Ishikawa (cell line): ENCODE results near the gene P3H4.

ENCODE experiments used
- CEBPB ChIP-seq: IDR thresholded peaks from 2 replicates; pipeline ENCODE4 v1.6.1; 2012
- CREB1 ChIP-seq: IDR thresholded peaks from 2 replicates; pipeline ENCODE4 v1.6.1; 2012; ENCODE audit warnings: low read depth
- EGR1 ChIP-seq: IDR thresholded peaks from 2 replicates; pipeline ENCODE4 v1.6.1; 2012
- EP300 ChIP-seq: IDR thresholded peaks from 2 replicates; pipeline ENCODE4 v1.6.1; 2012; ENCODE audit warnings: borderline replicate concordance
- FOXM1 ChIP-seq: IDR thresholded peaks from 2 replicates; pipeline ENCODE4 v1.6.1; 2012; ENCODE audit warnings: low read depth, borderline replicate concordance
- NFIC ChIP-seq: IDR thresholded peaks from 2 replicates; pipeline ENCODE4 v1.6.1; 2012
- RAD21 ChIP-seq: IDR thresholded peaks from 2 replicates; pipeline ENCODE4 v1.6.1; 2012; ENCODE audit warnings: low read depth
- TAF1 ChIP-seq: IDR thresholded peaks from 2 replicates; pipeline ENCODE4 v1.6.1; 2012; ENCODE audit warnings: low read depth, mild to moderate bottlenecking
- TCF12 ChIP-seq: IDR thresholded peaks from 2 replicates; pipeline ENCODE4 v1.6.1; 2012; ENCODE audit warnings: low read depth
- TEAD4 ChIP-seq: IDR thresholded peaks from 2 replicates; pipeline ENCODE4 v1.6.1; 2012
- YY1 ChIP-seq: IDR thresholded peaks from 2 replicates; pipeline ENCODE4 v1.6.1; 2012; ENCODE audit warnings: low read depth
- ZBTB7A ChIP-seq: IDR thresholded peaks from 2 replicates; pipeline ENCODE4 v1.6.1; 2012; ENCODE audit warnings: low read depth
- TF ChIP-seq, protein P1 (sequence below): IDR thresholded peaks from 2 replicates; pipeline ENCODE4 v1.6.1; 2012
- TF ChIP-seq, protein P2 (sequence below): IDR thresholded peaks from 2 replicates; pipeline ENCODE4 v1.6.1; 2012; ENCODE audit warnings: low read depth, mild to moderate bottlenecking
- TF ChIP-seq, protein P3 (sequence below): IDR thresholded peaks from 2 replicates; pipeline ENCODE4 v1.6.1; 2012

Gene P3H4

DNA sequence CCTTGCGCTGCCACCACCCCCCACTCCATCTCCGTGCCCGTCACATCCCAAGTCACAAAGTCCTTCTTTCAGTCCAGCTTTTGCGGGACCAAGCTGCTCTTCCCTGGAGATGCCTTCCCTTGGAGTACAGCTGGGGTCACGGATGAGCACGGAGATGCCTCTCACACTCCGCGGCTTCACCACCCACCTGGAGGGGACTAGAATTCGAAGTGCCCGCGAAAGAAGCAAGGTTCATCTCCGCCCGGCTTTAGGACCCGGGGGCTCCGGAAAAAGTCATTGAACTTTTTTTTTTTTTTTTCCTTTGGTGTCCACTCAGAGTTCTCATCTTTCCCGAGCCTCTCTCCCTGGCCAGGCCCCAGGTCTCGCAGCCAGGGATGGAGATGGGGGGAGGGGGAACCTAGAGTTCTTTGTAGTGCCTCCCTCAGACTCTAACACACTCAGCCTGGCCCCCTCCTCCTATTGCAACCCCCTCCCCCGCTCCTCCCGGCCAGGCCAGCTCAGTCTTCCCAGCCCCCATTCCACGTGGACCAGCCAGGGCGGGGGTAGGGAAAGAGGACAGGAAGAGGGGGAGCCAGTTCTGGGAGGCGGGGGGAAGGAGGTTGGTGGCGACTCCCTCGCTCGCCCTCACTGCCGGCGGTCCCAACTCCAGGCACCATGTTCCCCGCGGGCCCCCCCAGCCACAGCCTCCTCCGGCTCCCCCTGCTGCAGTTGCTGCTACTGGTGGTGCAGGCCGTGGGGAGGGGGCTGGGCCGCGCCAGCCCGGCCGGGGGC lies 817 bp upstream of the P3H4 start, which contains the start of gene FKBP10:
Gene FKBP10 (plus strand): TSS at position 624 of the 771 bp plus-strand sequence. CDS start 31 bp downstream, at position 655.
- no peak; the same call in 1 of the 2 replicates for TF ChIP-seq TAF1
- TF ChIP-seq, protein P1, sequence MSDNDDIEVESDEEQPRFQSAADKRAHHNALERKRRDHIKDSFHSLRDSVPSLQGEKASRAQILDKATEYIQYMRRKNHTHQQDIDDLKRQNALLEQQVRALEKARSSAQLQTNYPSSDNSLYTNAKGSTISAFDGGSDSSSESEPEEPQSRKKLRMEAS: peak; percentile 96
- no peak for TF ChIP-seq EGR1
- TF ChIP-seq CREB1: no peak
- no peak for TF ChIP-seq EP300
- TF ChIP-seq TEAD4: no peak
- TF ChIP-seq, protein P2, sequence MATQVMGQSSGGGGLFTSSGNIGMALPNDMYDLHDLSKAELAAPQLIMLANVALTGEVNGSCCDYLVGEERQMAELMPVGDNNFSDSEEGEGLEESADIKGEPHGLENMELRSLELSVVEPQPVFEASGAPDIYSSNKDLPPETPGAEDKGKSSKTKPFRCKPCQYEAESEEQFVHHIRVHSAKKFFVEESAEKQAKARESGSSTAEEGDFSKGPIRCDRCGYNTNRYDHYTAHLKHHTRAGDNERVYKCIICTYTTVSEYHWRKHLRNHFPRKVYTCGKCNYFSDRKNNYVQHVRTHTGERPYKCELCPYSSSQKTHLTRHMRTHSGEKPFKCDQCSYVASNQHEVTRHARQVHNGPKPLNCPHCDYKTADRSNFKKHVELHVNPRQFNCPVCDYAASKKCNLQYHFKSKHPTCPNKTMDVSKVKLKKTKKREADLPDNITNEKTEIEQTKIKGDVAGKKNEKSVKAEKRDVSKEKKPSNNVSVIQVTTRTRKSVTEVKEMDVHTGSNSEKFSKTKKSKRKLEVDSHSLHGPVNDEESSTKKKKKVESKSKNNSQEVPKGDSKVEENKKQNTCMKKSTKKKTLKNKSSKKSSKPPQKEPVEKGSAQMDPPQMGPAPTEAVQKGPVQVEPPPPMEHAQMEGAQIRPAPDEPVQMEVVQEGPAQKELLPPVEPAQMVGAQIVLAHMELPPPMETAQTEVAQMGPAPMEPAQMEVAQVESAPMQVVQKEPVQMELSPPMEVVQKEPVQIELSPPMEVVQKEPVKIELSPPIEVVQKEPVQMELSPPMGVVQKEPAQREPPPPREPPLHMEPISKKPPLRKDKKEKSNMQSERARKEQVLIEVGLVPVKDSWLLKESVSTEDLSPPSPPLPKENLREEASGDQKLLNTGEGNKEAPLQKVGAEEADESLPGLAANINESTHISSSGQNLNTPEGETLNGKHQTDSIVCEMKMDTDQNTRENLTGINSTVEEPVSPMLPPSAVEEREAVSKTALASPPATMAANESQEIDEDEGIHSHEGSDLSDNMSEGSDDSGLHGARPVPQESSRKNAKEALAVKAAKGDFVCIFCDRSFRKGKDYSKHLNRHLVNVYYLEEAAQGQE: no peak
- TF ChIP-seq, protein P3, sequence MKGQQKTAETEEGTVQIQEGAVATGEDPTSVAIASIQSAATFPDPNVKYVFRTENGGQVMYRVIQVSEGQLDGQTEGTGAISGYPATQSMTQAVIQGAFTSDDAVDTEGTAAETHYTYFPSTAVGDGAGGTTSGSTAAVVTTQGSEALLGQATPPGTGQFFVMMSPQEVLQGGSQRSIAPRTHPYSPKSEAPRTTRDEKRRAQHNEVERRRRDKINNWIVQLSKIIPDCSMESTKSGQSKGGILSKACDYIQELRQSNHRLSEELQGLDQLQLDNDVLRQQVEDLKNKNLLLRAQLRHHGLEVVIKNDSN: peak; percentile 45; the same call in 1 of the 2 replicates
- peak; percentile 58; the same call in 1 of the 2 replicates for TF ChIP-seq TCF12
- TF ChIP-seq YY1: 0 out of 2 replicates have a peak, but pooled peaks have one; percentile 14
- no peak for TF ChIP-seq RAD21
- TF ChIP-seq ZBTB7A: peak; percentile 66; the same call in 1 of the 2 replicates
- TF ChIP-seq NFIC: peak; percentile 2; the same call in 1 of the 2 replicates
- no peak for TF ChIP-seq FOXM1
- no peak for TF ChIP-seq CEBPB

DNA sequence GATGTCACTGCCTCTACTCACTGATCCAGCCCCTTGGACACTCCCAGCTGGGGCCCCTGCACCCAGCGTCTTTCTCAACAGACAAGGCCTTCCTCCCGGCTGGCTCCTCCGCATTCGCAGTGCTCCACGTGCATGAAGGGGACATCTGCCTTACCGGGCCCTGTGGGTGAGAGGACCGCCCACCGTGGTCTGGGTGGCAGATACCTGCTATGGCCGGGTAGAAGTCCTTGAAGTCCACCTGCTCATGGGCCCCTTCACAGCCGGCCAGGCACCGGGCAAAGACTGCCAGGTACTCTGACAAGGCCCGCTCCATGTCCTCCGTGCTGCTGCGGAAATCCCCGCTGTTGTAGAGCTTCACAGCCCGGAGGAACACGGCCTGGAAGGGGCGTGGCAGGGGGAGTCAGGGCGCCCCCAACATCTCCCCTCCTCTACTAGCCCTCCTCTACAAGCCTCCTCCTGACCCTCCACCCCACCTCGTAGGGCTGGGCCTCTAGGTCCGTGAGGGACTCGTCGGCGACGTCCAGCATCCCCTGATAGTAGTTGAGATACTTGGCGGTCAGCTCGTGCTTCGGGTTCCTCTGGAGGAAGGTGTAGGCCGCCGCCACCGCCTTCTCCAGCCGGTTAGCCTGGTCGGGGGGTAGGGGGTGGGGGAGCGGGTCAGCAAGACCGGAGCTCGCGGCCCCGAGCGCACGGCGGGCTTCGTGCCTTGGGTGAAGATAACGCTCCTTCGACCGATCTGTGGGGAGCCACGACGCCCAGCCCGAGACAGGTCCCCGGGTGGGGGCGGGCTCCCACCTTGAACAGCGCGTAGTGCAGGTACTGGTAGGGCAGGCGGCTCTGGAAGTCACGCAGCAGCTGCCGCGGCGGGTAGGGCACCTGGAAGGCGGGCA lies 845 bp downstream of the P3H4 start:
- TF ChIP-seq CREB1 (no peak), YY1 (no peak), EGR1 (no peak), TAF1 (no peak), TCF12 (no peak), ZBTB7A (no peak), CEBPB (no peak), EP300 (no peak), TEAD4 (no peak), FOXM1 (no peak), NFIC (no peak), RAD21 (no peak)
- TF ChIP-seq, protein P2: no peak
- TF ChIP-seq, protein P1: no peak
- TF ChIP-seq, protein P3: no peak

DNA sequence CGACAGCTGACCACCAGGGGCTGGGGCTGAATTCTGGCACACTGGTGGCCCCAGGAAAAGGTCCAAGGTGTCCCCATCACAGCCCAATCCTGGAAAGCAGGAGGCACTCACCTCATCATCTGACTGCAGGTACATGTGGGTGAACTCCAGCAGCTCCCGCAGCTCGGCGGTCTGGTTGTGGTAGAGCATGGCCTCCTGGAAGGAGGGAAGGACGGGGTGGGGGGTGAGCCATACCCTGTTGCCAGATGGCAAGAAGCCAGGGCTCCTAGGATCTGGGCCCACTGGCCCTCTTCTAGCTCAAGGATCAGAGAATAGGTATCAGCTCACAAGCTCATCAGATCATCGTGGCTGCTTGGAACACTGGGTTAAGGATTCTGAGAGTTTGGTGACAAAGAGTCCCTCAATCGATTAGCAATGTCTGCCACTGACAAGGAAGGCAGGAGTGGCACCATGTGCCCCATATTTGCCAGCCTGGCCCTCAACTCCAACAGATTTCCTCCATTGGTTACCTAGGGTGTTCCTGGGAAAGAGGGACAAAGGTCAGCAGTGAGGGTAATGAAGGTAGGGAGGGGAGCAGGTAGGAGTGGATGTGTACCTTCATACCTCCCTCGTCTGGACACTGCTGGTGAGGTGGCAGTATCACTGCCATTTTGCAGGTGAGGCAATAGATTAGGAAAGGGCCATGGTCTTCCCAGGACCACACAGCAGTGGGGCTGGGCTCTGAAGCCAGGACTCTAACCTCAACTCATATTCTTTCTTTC lies 4.9 kb downstream of the P3H4 start:
- TF ChIP-seq CREB1 (no peak), NFIC (no peak), YY1 (no peak), TCF12 (no peak), EGR1 (no peak), ZBTB7A (no peak), FOXM1 (no peak), TEAD4 (no peak), CEBPB (no peak), RAD21 (no peak), TAF1 (no peak), EP300 (no peak)
- TF ChIP-seq, protein P2: no peak
- TF ChIP-seq, protein P1: no peak
- TF ChIP-seq, protein P3: no peak
